A549 (cell line): Measurements from ENCODE around the gene ORC4. TPM values are rescaled to one million over a fixed set of nuclear protein-coding genes. Genes with fewer than 3 reads are reported as not detected.
"Not testable (repeated sequence)": the region's sequence is repeated elsewhere in the genome, so short reads cannot be mapped to it uniquely, and the experiment has no call there.

Experiments used
- ATAC-seq, 2 experiments: fragments of 200-7000 bp in 1 of 2; fragments of >200 bp in 1 of 2; cut with Nextera tagmentation in 1 of 2; cut with Tn5 transposase in 1 of 2; 3 replicates each; pipeline versions ENCODE4 v1.8.0 to v1.9.1; 2018 to 2020; ENCODE audit warnings: mild to moderate bottlenecking in 1 of 2, moderate library complexity in 1 of 2
- CTCF ChIA-PET: fragments of 300-600 bp; sonication (Branson Sonifier 250); formaldehyde crosslinking; extraction: SDS; loops from one replicate; lab custom pipeline; 2021; ENCODE audit warnings: antibody characterized with exemption, inconsistent platforms; lab: Yijun Ruan, JAX
- POLR2A ChIA-PET: fragments of 350-600 bp; formaldehyde crosslinking; extraction: SDS; loops from one replicate; lab custom pipeline; 2021; ENCODE audit warnings: antibody characterized with exemption, inconsistent platforms; lab: Yijun Ruan, JAX
- DNase-seq, 2 experiments: peaks; one replicate each; pipeline versions ENCODE4 v3.0.0 to v3.0.0-alpha.2; 2011 to 2016; ENCODE audit warnings: low read depth in 1 of 2, low spot score in 1 of 2
- FAIRE-seq: peaks from 2 replicates; lab custom pipeline; 2011; peaks lifted over from hg19 to GRCh38; lab: Jason Lieb, UNC
- H3K27ac ChIP-seq, 2 experiments: fragments of >200 bp; sonication (Bioruptor Twin); formaldehyde crosslinking; 3 replicates each; pipeline ENCODE4 v1.5.1; 2016 to 2017
- H3K4me1 ChIP-seq: fragments of >200 bp; sonication (Bioruptor Twin); formaldehyde crosslinking; 3 replicates; pipeline ENCODE4 v1.6.1; 2016
- H3K4me2 ChIP-seq: fragments of >200 bp; sonication (Bioruptor Twin); formaldehyde crosslinking; 3 replicates; pipeline ENCODE4 v1.6.1; 2016
- H3K4me3 ChIP-seq: fragments of >200 bp; sonication (Bioruptor Twin); formaldehyde crosslinking; 3 replicates; pipeline ENCODE4 v1.5.1; 2016
- H3K9me3 ChIP-seq: fragments of >200 bp; sonication (Bioruptor Twin); formaldehyde crosslinking; 3 replicates; pipeline ENCODE4 v1.6.1; 2016
- CHD2 ChIP-seq: fragments of 150-350 bp; IDR thresholded peaks from 2 replicates; pipeline ENCODE4 v1.6.1; 2014; ENCODE audit warnings: low read length; ENCODE audit not compliant: partially characterized antibody
- CHD4 ChIP-seq: fragments of 200-600 bp; sonication (generic); IDR thresholded peaks from 2 replicates; pipeline ENCODE4 v1.6.1; 2016; ENCODE audit warnings: antibody characterized with exemption, mild to moderate bottlenecking, borderline replicate concordance
- EHMT2 ChIP-seq: fragments of 200-600 bp; sonication (generic); IDR thresholded peaks from 2 replicates; pipeline ENCODE4 v1.6.1; 2016; ENCODE audit warnings: antibody characterized with exemption, low read depth, mild to moderate bottlenecking, moderate library complexity
- EP300 ChIP-seq, 2 experiments: fragments of >200 bp; sonication (Bioruptor Twin); formaldehyde crosslinking; IDR thresholded peaks; 2 replicates in 1 of 2; 3 replicates in 1 of 2; pipeline ENCODE4 v1.6.1; 2016 to 2017
- ESRRA ChIP-seq: fragments of 150-350 bp; IDR thresholded peaks from 2 replicates; pipeline ENCODE4 v1.6.1; 2014; ENCODE audit warnings: mild to moderate bottlenecking, low read length, borderline replicate concordance
- FOXS1 ChIP-seq: fragments of 250-450 bp; sonication (Bioruptor Pico); IDR thresholded peaks from 2 replicates; pipeline ENCODE4 v1.5.0; 2020; ENCODE audit warnings: mild to moderate bottlenecking, moderate library complexity
- HOXB13 ChIP-seq: fragments of 250-450 bp; sonication (Bioruptor Pico); IDR thresholded peaks from 2 replicates; pipeline ENCODE4 v1.5.0; 2020; ENCODE audit warnings: low read depth, mild to moderate bottlenecking, moderate library complexity
- JUN ChIP-seq, 2 experiments: fragments of >200 bp; sonication (Bioruptor Twin); formaldehyde crosslinking; IDR thresholded peaks; 2 replicates in 1 of 2; 3 replicates in 1 of 2; pipeline ENCODE4 v1.6.1; 2016 to 2017
- KDM1A ChIP-seq: fragments of 200-600 bp; sonication (generic); IDR thresholded peaks from 2 replicates; pipeline ENCODE4 v1.6.1; 2016; ENCODE audit warnings: low read depth, mild to moderate bottlenecking
- KDM5A ChIP-seq: fragments of 200-600 bp; sonication (generic); IDR thresholded peaks from 2 replicates; pipeline ENCODE4 v1.6.1; 2016; ENCODE audit warnings: antibody characterized with exemption, mild to moderate bottlenecking
- MAFK ChIP-seq: fragments of 450-650 bp; IDR thresholded peaks from 2 replicates; pipeline ENCODE4 v1.6.1; 2014; ENCODE audit not compliant: partially characterized antibody
- NR3C1 ChIP-seq: fragments of >200 bp; sonication (Bioruptor Twin); formaldehyde crosslinking; IDR thresholded peaks from 3 replicates; pipeline ENCODE4 v1.6.1; 2017
- POLR2AphosphoS2 ChIP-seq: conservative IDR thresholded peaks from 2 replicates; pipeline ENCODE4 v1.6.1; 2012; ENCODE audit warnings: low read length, improper control_type of control experiment, inconsistent platforms
- RAD21 ChIP-seq, 2 experiments: fragments of >200 bp in 1 of 2; sonication (Bioruptor Twin) in 1 of 2; formaldehyde crosslinking in 1 of 2; IDR thresholded peaks in 1 of 2; conservative IDR thresholded peaks in 1 of 2; 2 replicates in 1 of 2; 3 replicates in 1 of 2; pipeline ENCODE4 v1.6.1; 2012 to 2018; ENCODE audit warnings: inconsistent platforms in 1 of 2
- RARB ChIP-seq: fragments of 250-450 bp; sonication (Bioruptor Pico); IDR thresholded peaks from 2 replicates; pipeline ENCODE4 v1.8.0; 2021; ENCODE audit warnings: mild to moderate bottlenecking, moderate library complexity
- RCOR1 ChIP-seq: fragments of 150-350 bp; IDR thresholded peaks from 2 replicates; pipeline ENCODE4 v1.6.1; 2014; ENCODE audit warnings: antibody characterized with exemption, low read length, low read depth
- RFX5 ChIP-seq: fragments of 450-650 bp; IDR thresholded peaks from 2 replicates; pipeline ENCODE4 v1.7.1; 2014; ENCODE audit warnings: antibody characterized with exemption, mild to moderate bottlenecking, moderate library complexity
- ZFP36 ChIP-seq: fragments of 450-650 bp; IDR thresholded peaks from 2 replicates; pipeline ENCODE4 v1.6.1; 2014; ENCODE audit warnings: borderline replicate concordance; ENCODE audit not compliant: partially characterized antibody
- ZSCAN20 ChIP-seq: fragments of 250-450 bp; sonication (Bioruptor Pico); IDR thresholded peaks from 2 replicates; pipeline ENCODE4 v1.8.0; 2022; ENCODE audit warnings: mild to moderate bottlenecking, moderate library complexity
- WGBS: methylation state at CpG from one replicate; pipeline ENCODE4 v1.1.6; 2017; ENCODE audit errors: missing lambda C conversion rate; 5-methylcytosine and 5-hydroxymethylcytosine counted together
- polyA plus RNA-seq, 4 experiments: library from polyadenylated mRNA; depleted of rRNA in 3 of 4; stranded (reverse); fragments of >200 nt; fragmentation: RNase III in 1 of 4; extraction: RNeasy Plus Mini Kit Qiagen cat#74134 plus additional on column Dnase treatment in 1 of 4; gene quantifications; 2 replicates in 3 of 4; 3 replicates in 1 of 4; pipeline ENCODE4 v1.2.3, GENCODE V29; 2011 to 2017
- TF ChIP-seq, protein P1 (sequence below): fragments of 200-600 bp; sonication (generic); IDR thresholded peaks from 2 replicates; pipeline ENCODE4 v1.6.1; 2016; ENCODE audit warnings: antibody characterized with exemption, mild to moderate bottlenecking, moderate library complexity
- TF ChIP-seq, protein P2 (sequence below): IDR thresholded peaks from 2 replicates; pipeline ENCODE4 v1.6.1; 2012

Gene ORC4
- polyA plus RNA-seq, 2 of the 4 experiments (the other 2 are of a cell fraction) = 38.5 to 99.1 TPM

DNA sequence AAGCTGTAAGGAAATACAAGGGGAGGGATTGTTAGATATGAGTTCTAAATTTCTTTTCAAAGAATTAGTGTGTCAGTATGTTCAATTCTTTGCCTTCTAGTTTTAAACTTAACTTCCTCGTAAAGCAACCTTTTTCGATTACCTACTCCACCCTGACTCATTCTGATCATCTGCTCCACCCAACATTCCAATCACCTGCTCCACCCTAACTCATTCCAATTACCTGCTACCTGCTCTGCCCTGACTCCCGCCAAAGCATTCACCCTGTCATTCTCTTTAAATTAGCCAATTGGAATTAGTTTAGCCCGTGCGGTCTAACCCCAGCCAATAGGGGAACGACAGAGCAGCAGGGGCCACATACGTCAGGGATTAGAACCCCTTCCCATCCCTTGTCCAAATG is 12.1 kb downstream of the ORC4 start:
- ATAC-seq, H3K4me1 ChIP-seq, H3K4me3 ChIP-seq, H3K4me2 ChIP-seq, DNase-seq, H3K9me3 ChIP-seq, POLR2A ChIA-PET, H3K27ac ChIP-seq, CTCF ChIA-PET, FAIRE-seq: not testable (repeated sequence)
- 97% methylated on average over 7 of the region's 7 CpGs for WGBS

DNA sequence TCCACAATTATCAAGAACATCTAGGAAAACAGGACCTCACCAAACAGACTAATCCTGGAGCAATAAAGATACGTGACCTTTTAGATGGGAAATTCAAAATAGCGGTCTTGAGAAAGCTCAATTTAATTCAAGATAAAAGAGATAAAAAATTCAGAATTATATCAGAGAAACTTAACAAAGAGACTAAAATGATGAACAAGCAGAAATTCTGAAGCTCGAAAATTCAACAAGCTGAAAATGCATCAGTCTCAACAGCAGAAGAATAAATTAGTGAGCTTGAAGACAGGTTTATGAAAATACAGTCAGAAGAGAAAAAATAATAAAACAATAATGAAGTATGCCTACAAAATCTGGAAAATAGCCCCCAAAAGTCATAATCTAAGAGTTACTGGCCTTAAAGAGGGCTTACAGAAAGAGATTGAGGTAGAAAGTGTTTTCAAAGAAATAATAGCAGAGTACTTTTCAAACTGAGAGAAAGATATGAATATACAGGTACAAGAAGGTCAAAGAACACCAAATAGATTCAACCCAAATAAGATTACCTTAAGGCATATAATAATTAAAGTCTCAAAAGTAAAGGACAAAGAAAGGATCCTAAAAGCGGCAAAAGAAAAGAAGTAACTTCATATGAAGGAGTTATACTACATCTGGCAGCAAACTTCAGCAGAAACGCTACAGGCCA is 13.2 kb downstream of the ORC4 start:
- H3K4me3 ChIP-seq = no peak overlapping the region
- DNase-seq (no peak), ATAC-seq (no peak), FAIRE-seq (no peak)
- no peak overlapping the region for H3K27ac ChIP-seq
- 0 out of 3 replicates have a peak, but pooled peaks cover 5% of the 10 kb centered on the region for H3K9me3 ChIP-seq
- ChIA-PET CTCF (no interaction called here), POLR2A (interaction anchor here (1.0 kb wide), 1 partner anchor 13 kb away, joined by 7 read pairs; the partner anchor contains the start of genes MBD5 and ORC4)
- TF ChIP-seq KDM5A (no peak), MAFK (peak; percentile 36)
- no peak overlapping the region for H3K4me2 ChIP-seq
- WGBS = 92% methylated on average over 5 of the region's 5 CpGs
- H3K4me1 ChIP-seq = no peaks in the 10 kb centered on the region

DNA sequence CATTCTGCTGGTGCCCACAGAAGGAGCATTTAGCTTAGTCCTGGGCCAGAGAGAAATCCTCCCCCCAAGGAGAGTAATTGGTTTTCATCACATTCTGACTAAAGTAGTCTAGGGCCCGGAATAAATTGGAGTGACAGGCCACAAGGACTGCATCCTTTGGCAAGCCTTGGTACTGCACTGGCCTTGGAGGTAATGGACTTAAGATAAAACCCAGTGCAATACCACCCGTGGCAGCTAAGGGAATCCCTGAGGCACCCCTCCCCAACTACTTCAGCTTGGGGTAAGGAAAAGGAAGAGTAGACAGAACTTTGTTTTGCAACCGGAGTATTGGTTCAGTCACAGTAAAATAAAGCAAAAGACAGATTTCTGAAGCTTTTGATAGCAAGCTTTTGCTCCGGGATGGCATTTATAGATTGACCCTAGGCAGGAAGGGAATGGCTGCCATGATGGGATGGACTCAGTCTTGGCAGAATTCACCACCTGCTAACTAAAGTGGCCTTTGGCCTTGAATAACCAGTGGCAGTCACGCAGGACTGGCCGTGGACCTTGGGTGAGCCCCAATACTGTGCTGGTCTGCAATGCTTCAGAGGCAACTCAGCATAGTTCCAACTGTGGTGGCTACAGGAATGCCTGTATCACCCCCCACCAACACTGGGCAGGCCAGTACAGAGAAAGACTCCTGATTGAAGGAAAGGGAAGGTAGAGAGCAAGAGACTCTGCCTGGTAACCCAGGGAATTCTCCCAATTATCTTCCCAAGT is 14.1 kb downstream of the ORC4 start:
- Histone ChIP-seq H3K27ac (no peak overlapping the region), H3K4me2 (no peak overlapping the region), H3K9me3 (0 out of 3 replicates have a peak, but pooled peaks cover 5% of the 10 kb centered on the region), H3K4me3 (no peak overlapping the region), H3K4me1 (no peaks in the 10 kb centered on the region)
- no peak for TF ChIP-seq RCOR1
- CTCF ChIA-PET = interaction anchor here (1.5 kb wide), 1 partner anchor 17 kb away, joined by 4 read pairs; no protein-coding TSS in a partner anchor
- peak in 1 of 2 experiments; percentile 55; a peak in 2 of 6 replicates for ATAC-seq
- WGBS = 78% methylated on average over 6 of the region's 6 CpGs
- FAIRE-seq = no peak
- POLR2A ChIA-PET = interaction anchor here (1.0 kb wide), 1 partner anchor 14 kb away, joined by 7 read pairs; the partner anchor contains the start of genes MBD5 and ORC4
- no peak for DNase-seq

DNA sequence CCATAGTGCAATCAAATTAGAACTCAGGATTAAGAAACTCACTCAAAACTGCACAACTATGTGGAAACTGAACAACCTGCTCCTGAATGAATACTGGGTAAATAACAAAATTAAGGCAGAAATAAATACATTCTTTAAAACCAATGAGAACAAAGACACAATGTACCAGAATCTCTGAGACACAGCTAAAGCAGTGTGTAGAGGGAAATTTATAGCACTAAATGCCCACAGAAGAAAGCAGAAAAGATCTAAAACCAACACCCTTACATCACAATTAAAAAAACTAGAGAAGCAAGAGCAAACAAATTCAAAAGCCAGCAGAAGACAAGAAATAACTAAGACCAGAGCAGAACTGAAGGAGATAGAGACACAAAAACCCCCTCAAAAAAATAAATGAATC is 18.1 kb downstream of the ORC4 start:
- POLR2A ChIA-PET, H3K4me2 ChIP-seq, ATAC-seq, DNase-seq, H3K27ac ChIP-seq, H3K4me3 ChIP-seq, H3K9me3 ChIP-seq, CTCF ChIA-PET, H3K4me1 ChIP-seq, FAIRE-seq: not testable (repeated sequence)

DNA sequence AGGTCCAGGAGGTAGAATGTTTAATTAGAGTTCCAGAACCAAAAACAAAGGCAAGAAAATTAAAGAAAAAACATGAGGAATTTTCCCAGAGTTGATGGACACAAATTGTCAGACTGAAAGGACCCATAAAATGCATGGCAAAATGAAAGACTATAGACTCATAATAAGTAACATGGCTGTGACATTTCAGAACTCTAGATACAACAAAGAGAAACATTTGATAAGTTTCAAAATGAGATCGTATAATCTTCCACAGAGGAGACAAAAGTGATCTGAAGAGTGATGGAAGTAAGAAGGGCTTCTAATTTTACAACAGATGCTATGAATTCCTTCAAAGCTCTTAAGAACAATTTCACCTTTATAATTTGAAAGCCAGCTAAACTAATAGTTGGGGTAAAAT is 20.4 kb downstream of the ORC4 start:
- H3K27ac ChIP-seq = no peak overlapping the region
- no peaks in the 10 kb centered on the region for H3K4me1 ChIP-seq
- FAIRE-seq (no peak), DNase-seq (no peak), ATAC-seq (no peak)
- 88% methylated on average over 1 of the region's 1 CpG for WGBS
- no peak for TF ChIP-seq ZSCAN20 (CRISPR knock-in tag)
- no peak for TF ChIP-seq RFX5
- TF ChIP-seq POLR2AphosphoS2 = no peak
- no peak for TF ChIP-seq FOXS1 (CRISPR knock-in tag)
- TF ChIP-seq EHMT2 = no peak
- TF ChIP-seq HOXB13 (CRISPR knock-in tag) = no peak
- no peak for TF ChIP-seq EP300 (IDR thresholded peaks at IDR 0.05)
- no peak for TF ChIP-seq KDM1A
- no peak for TF ChIP-seq RAD21 (conservative IDR thresholded peaks at IDR 0.05 in 1 of 2, IDR thresholded peaks at IDR 0.05 in 1 of 2)
- TF ChIP-seq CHD2 = no peak
- no peak for TF ChIP-seq ZFP36
- no peak for TF ChIP-seq JUN (IDR thresholded peaks at IDR 0.05)
- TF ChIP-seq, protein P1, sequence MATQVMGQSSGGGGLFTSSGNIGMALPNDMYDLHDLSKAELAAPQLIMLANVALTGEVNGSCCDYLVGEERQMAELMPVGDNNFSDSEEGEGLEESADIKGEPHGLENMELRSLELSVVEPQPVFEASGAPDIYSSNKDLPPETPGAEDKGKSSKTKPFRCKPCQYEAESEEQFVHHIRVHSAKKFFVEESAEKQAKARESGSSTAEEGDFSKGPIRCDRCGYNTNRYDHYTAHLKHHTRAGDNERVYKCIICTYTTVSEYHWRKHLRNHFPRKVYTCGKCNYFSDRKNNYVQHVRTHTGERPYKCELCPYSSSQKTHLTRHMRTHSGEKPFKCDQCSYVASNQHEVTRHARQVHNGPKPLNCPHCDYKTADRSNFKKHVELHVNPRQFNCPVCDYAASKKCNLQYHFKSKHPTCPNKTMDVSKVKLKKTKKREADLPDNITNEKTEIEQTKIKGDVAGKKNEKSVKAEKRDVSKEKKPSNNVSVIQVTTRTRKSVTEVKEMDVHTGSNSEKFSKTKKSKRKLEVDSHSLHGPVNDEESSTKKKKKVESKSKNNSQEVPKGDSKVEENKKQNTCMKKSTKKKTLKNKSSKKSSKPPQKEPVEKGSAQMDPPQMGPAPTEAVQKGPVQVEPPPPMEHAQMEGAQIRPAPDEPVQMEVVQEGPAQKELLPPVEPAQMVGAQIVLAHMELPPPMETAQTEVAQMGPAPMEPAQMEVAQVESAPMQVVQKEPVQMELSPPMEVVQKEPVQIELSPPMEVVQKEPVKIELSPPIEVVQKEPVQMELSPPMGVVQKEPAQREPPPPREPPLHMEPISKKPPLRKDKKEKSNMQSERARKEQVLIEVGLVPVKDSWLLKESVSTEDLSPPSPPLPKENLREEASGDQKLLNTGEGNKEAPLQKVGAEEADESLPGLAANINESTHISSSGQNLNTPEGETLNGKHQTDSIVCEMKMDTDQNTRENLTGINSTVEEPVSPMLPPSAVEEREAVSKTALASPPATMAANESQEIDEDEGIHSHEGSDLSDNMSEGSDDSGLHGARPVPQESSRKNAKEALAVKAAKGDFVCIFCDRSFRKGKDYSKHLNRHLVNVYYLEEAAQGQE = no peak
- TF ChIP-seq NR3C1 = no peak
- TF ChIP-seq, protein P2, sequence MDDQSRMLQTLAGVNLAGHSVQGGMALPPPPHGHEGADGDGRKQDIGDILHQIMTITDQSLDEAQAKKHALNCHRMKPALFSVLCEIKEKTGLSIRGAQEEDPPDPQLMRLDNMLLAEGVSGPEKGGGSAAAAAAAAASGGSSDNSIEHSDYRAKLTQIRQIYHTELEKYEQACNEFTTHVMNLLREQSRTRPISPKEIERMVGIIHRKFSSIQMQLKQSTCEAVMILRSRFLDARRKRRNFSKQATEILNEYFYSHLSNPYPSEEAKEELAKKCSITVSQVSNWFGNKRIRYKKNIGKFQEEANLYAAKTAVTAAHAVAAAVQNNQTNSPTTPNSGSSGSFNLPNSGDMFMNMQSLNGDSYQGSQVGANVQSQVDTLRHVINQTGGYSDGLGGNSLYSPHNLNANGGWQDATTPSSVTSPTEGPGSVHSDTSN = no peak
- TF ChIP-seq RARB (CRISPR knock-in tag) = no peak
- no peak for TF ChIP-seq CHD4
- no peak for TF ChIP-seq ESRRA
- ChIA-PET CTCF (no interaction called here), POLR2A (no interaction called here)
- peaks cover 8% of the 10 kb centered on the region; the same call in 1 of the 3 replicates for H3K9me3 ChIP-seq
- H3K4me3 ChIP-seq = no peak overlapping the region
- no peak overlapping the region for H3K4me2 ChIP-seq
